IPS-20b (cell line): ENCODE measurements around the gene TAX1BP1.

Experiments used
- H3K27ac ChIP-seq: one replicate; pipeline ENCODE4 v1.5.1; 2013; ENCODE audit warnings: low read length
- H3K27me3 ChIP-seq: 2 replicates; pipeline ENCODE4 v1.6.1; 2013; ENCODE audit warnings: mild to moderate bottlenecking, low read length, inconsistent platforms; ENCODE audit not compliant: insufficient read depth
- H3K36me3 ChIP-seq: 2 replicates; pipeline ENCODE4 v1.6.1; 2013; ENCODE audit warnings: low read depth, mild to moderate bottlenecking, inconsistent platforms, low read length, moderate library complexity; ENCODE audit not compliant: insufficient read depth
- H3K4me1 ChIP-seq: 2 replicates; pipeline ENCODE4 v1.6.1; 2013; ENCODE audit warnings: mild to moderate bottlenecking, control low read depth, inconsistent platforms, low read length, moderate library complexity; ENCODE audit not compliant: insufficient read depth
- H3K4me3 ChIP-seq: 2 replicates; pipeline ENCODE4 v1.5.1; 2013; ENCODE audit warnings: mild to moderate bottlenecking, low read length, inconsistent platforms
- H3K9ac ChIP-seq: 2 replicates; pipeline ENCODE4 v1.6.1; 2013; ENCODE audit warnings: low read depth, mild to moderate bottlenecking, inconsistent platforms, low read length, moderate library complexity
- H3K9me3 ChIP-seq: 2 replicates; pipeline ENCODE4 v1.6.1; 2013; ENCODE audit warnings: mild to moderate bottlenecking, low read depth, low read length, inconsistent platforms; ENCODE audit not compliant: insufficient read depth

TAX1BP1 gene

GRCh38 chr7:27759491-27759890 is 19.5 kb downstream of the TAX1BP1 start:
- Histone ChIP-seq H3K4me1 (no peaks in the 10 kb centered on the region), H3K27me3 (no peaks in the 10 kb centered on the region), H3K9ac (no peak overlapping the region), H3K36me3 (peaks cover 52% of the 10 kb centered on the region), H3K4me3 (no peak overlapping the region), H3K9me3 (0 out of 2 replicates have a peak, but pooled peaks cover 4% of the 10 kb centered on the region), H3K27ac (no peak overlapping the region)

GRCh38 chr7:27762062-27762461 is 22.1 kb downstream of the TAX1BP1 start:
- H3K9ac ChIP-seq: no peak overlapping the region
- 0 out of 2 replicates have a peak, but pooled peaks cover 4% of the 10 kb centered on the region for H3K9me3 ChIP-seq
- no peaks in the 10 kb centered on the region for H3K4me1 ChIP-seq
- H3K27me3 ChIP-seq: no peaks in the 10 kb centered on the region
- peaks cover 47% of the 10 kb centered on the region for H3K36me3 ChIP-seq
- H3K27ac ChIP-seq: no peak overlapping the region
- H3K4me3 ChIP-seq: no peak overlapping the region

GRCh38 chr7:27763983-27764508 is 24.1 kb downstream of the TAX1BP1 start:
- no peak overlapping the region for H3K4me3 ChIP-seq
- H3K4me1 ChIP-seq: no peaks in the 10 kb centered on the region
- no peaks in the 10 kb centered on the region for H3K27me3 ChIP-seq
- no peak overlapping the region for H3K9ac ChIP-seq
- peaks cover 30% of the 10 kb centered on the region for H3K36me3 ChIP-seq
- 0 out of 2 replicates have a peak, but pooled peaks cover 4% of the 10 kb centered on the region for H3K9me3 ChIP-seq
- H3K27ac ChIP-seq: no peak overlapping the region

- Histone ChIP-seq H3K36me3 (peaks cover 35% of the 10 kb centered on the region), H3K4me1 (no peaks in the 10 kb centered on the region)
Observed at GRCh38 chr7:27765841-27766240, 25.9 kb downstream of the TAX1BP1 start.

GRCh38 chr7:27767374-27767773 is 27.4 kb downstream of the TAX1BP1 start:
- H3K4me1 ChIP-seq: no peaks in the 10 kb centered on the region
- no peaks in the 10 kb centered on the region for H3K27me3 ChIP-seq
- H3K36me3 ChIP-seq: peaks cover 36% of the 10 kb centered on the region
- no peak overlapping the region for H3K9ac ChIP-seq
- no peak overlapping the region for H3K27ac ChIP-seq
- no peaks in the 10 kb centered on the region for H3K9me3 ChIP-seq
- H3K4me3 ChIP-seq: no peak overlapping the region

More at GRCh38 chr7:27765841-27766240, 25.9 kb downstream of the TAX1BP1 start:
- no peaks in the 10 kb centered on the region for H3K27me3 ChIP-seq
- no peak overlapping the region for H3K9ac ChIP-seq
- H3K27ac ChIP-seq: no peak overlapping the region
- H3K4me3 ChIP-seq: no peak overlapping the region
- 0 out of 2 replicates have a peak, but pooled peaks cover 4% of the 10 kb centered on the region for H3K9me3 ChIP-seq

- Histone ChIP-seq H3K27me3 (no peaks in the 10 kb centered on the region), H3K9ac (no peak overlapping the region), H3K27ac (no peak overlapping the region), H3K36me3 (peaks cover 32% of the 10 kb centered on the region), H3K4me3 (no peak overlapping the region), H3K9me3 (no peaks in the 10 kb centered on the region), H3K4me1 (no peaks in the 10 kb centered on the region)
Observed at GRCh38 chr7:27771111-27771510, 31.1 kb downstream of the TAX1BP1 start.

- Histone ChIP-seq H3K36me3 (peaks cover 24% of the 10 kb centered on the region), H3K9ac (no peak overlapping the region), H3K27me3 (no peaks in the 10 kb centered on the region), H3K27ac (no peak overlapping the region), H3K4me1 (no peaks in the 10 kb centered on the region), H3K4me3 (no peak overlapping the region), H3K9me3 (no peaks in the 10 kb centered on the region)
Observed at GRCh38 chr7:27774717-27775328, 34.9 kb downstream of the TAX1BP1 start.

- no peak overlapping the region for H3K4me3 ChIP-seq
- H3K27ac ChIP-seq: no peak overlapping the region
- peaks cover 14% of the 10 kb centered on the region for H3K36me3 ChIP-seq
- no peak overlapping the region for H3K9ac ChIP-seq
- H3K27me3 ChIP-seq: no peaks in the 10 kb centered on the region
- no peaks in the 10 kb centered on the region for H3K4me1 ChIP-seq
- H3K9me3 ChIP-seq: no peaks in the 10 kb centered on the region
Observed at GRCh38 chr7:27775782-27776181, 35.8 kb downstream of the TAX1BP1 start.

GRCh38 chr7:27777662-27778061 is 37.7 kb downstream of the TAX1BP1 start:
- no peak overlapping the region for H3K4me3 ChIP-seq
- no peaks in the 10 kb centered on the region for H3K9me3 ChIP-seq
- H3K36me3 ChIP-seq: no peaks in the 10 kb centered on the region
- H3K4me1 ChIP-seq: no peaks in the 10 kb centered on the region
- no peak overlapping the region for H3K27ac ChIP-seq
- no peaks in the 10 kb centered on the region for H3K27me3 ChIP-seq
- H3K9ac ChIP-seq: no peak overlapping the region

GRCh38 chr7:27779873-27780272 is 39.9 kb downstream of the TAX1BP1 start:
- Histone ChIP-seq H3K36me3 (no peaks in the 10 kb centered on the region), H3K4me1 (no peaks in the 10 kb centered on the region), H3K9ac (no peak overlapping the region), H3K4me3 (no peak overlapping the region), H3K27me3 (no peaks in the 10 kb centered on the region), H3K27ac (no peak overlapping the region), H3K9me3 (no peaks in the 10 kb centered on the region)

GRCh38 chr7:27781188-27781587 is 41.2 kb downstream of the TAX1BP1 start:
- Histone ChIP-seq H3K4me1 (no peaks in the 10 kb centered on the region), H3K27me3 (no peaks in the 10 kb centered on the region), H3K4me3 (no peak overlapping the region), H3K9me3 (no peaks in the 10 kb centered on the region), H3K27ac (no peak overlapping the region), H3K9ac (no peak overlapping the region), H3K36me3 (peaks cover 3% of the 10 kb centered on the region; the same call in 1 of the 2 replicates)

GRCh38 chr7:27782849-27783248 is 42.9 kb downstream of the TAX1BP1 start:
- Histone ChIP-seq H3K9me3 (no peaks in the 10 kb centered on the region), H3K27ac (no peak overlapping the region), H3K4me1 (no peaks in the 10 kb centered on the region), H3K36me3 (peaks cover 11% of the 10 kb centered on the region; the same call in 1 of the 2 replicates), H3K27me3 (no peaks in the 10 kb centered on the region), H3K4me3 (no peak overlapping the region), H3K9ac (no peak overlapping the region)
